Endothelial cell of umbilical vein (primary cell): Measurements from ENCODE around the gene LINGO4. TPM values are rescaled to one million over a fixed set of nuclear protein-coding genes. Genes with fewer than 3 reads are reported as not detected.
A peak's percentile ranks its signal among the peaks of the same experiment; 100 is the strongest.

Experiments
- BruUV-seq: library from RNA; stranded (reverse); fragments of 400-500 nt; replicated peaks from 2 replicates; lab custom pipeline; 2021; lab: Mats Ljungman, UMichigan
- CTCF ChIA-PET: fragments of 300-600, 350-600 bp; sonication (Branson Sonifier 250); formaldehyde crosslinking; loops from one replicate; lab custom pipeline; 2021; ENCODE audit warnings: antibody characterized with exemption, inconsistent platforms; lab: Charles Lee
- POLR2A ChIA-PET: fragments of 300-600, 350-600 bp; sonication (Branson Sonifier 250); formaldehyde crosslinking; loops from one replicate; lab custom pipeline; 2021; ENCODE audit warnings: antibody characterized with exemption, inconsistent platforms; lab: Charles Lee
- DNase-seq: peaks from one replicate; pipeline ENCODE4 v3.0.0-alpha.2; 2011; ENCODE audit warnings: low read depth, low spot score
- FAIRE-seq: peaks from 2 replicates; lab custom pipeline; 2011; peaks lifted over from hg19 to GRCh38; lab: Jason Lieb, UNC
- H2AFZ ChIP-seq: 2 replicates; pipeline ENCODE4 v1.6.0; 2012; ENCODE audit warnings: low read depth, low read length, control low read depth, inconsistent platforms
- H3K27ac ChIP-seq: 2 replicates; pipeline ENCODE4 v1.5.1; 2011; ENCODE audit warnings: low read depth, mild to moderate bottlenecking, control low read depth, low read length, moderate library complexity; ENCODE audit not compliant: insufficient read depth
- H3K27me3 ChIP-seq, 2 experiments: 2 replicates each; pipeline versions ENCODE4 v1.6.0 to v1.6.1; 2011; ENCODE audit warnings: low read length in 2 of 2, mixed read lengths in 1 of 2; ENCODE audit not compliant: control insufficient read depth in 2 of 2, insufficient read depth in 2 of 2
- H3K36me3 ChIP-seq, 2 experiments: 2 replicates in 1 of 2; 3 replicates in 1 of 2; pipeline ENCODE4 v1.5.1; 2011; ENCODE audit warnings: low read length in 2 of 2, mild to moderate bottlenecking in 1 of 2, moderate library complexity in 1 of 2; ENCODE audit not compliant: control insufficient read depth in 2 of 2, insufficient read depth in 2 of 2; ENCODE audit errors: extremely low read depth in 1 of 2
- H3K4me1 ChIP-seq: 3 replicates; pipeline ENCODE4 v1.5.1; 2011; ENCODE audit warnings: mild to moderate bottlenecking, low read length; ENCODE audit not compliant: control insufficient read depth, insufficient read depth; ENCODE audit errors: extremely low read depth
- H3K4me2 ChIP-seq: 2 replicates; pipeline ENCODE4 v1.6.1; 2011; ENCODE audit warnings: low read length, control low read depth, mixed read lengths; ENCODE audit not compliant: insufficient read depth
- H3K4me3 ChIP-seq, 3 experiments: fragments of 200-600 bp in 1 of 3; sonication (generic), shearing (Covaris generic) in 1 of 3; replicated peaks in 1 of 3; 2 replicates each; pipeline ENCODE4 v1.5.1; 2011 to 2016; ENCODE audit warnings: control low read depth in 3 of 3, low read length in 3 of 3, mild to moderate bottlenecking in 2 of 3, inconsistent platforms in 1 of 3, low read depth in 1 of 3, moderate library complexity in 1 of 3; ENCODE audit not compliant: insufficient read depth in 1 of 3
- H3K79me2 ChIP-seq: 2 replicates; pipeline ENCODE4 v1.6.0; 2012; ENCODE audit warnings: low read length, inconsistent platforms; ENCODE audit not compliant: control insufficient read depth, insufficient read depth
- H3K9ac ChIP-seq: replicated peaks from 2 replicates; pipeline ENCODE3; 2011; ENCODE audit warnings: low read length, control low read depth; ENCODE audit not compliant: insufficient read depth; ENCODE audit errors: extremely low read depth
- H3K9me1 ChIP-seq: replicated peaks from 3 replicates; pipeline ENCODE4 v1.6.0; 2011; ENCODE audit warnings: mild to moderate bottlenecking, low read length; ENCODE audit not compliant: control insufficient read depth, insufficient read depth; ENCODE audit errors: extremely low read depth
- H3K9me3 ChIP-seq: replicated peaks from 2 replicates; pipeline ENCODE4 v1.5.1; 2012; ENCODE audit warnings: low read length, inconsistent platforms; ENCODE audit not compliant: control insufficient read depth, insufficient read depth
- H4K20me1 ChIP-seq: replicated peaks from 2 replicates; pipeline ENCODE3; 2011; ENCODE audit warnings: mild to moderate bottlenecking, low read length; ENCODE audit not compliant: control insufficient read depth, insufficient read depth; ENCODE audit errors: extremely low read depth
- CTCF ChIP-seq, 2 donors: IDR thresholded peaks; 1 replicate in 1 of 2; 2 replicates in 1 of 2; pipeline ENCODE4 v1.5.1; 2011; ENCODE audit warnings: low read length in 2 of 2, mild to moderate bottlenecking in 2 of 2, moderate library complexity in 2 of 2, control low read depth in 1 of 2, inconsistent platforms in 1 of 2, low read depth in 1 of 2; ENCODE audit not compliant: insufficient read depth in 1 of 2; ENCODE audit errors: extremely low read depth in 1 of 2
- EZH2 ChIP-seq: IDR thresholded peaks from 2 replicates; pipeline ENCODE4 v1.6.1; 2012; ENCODE audit warnings: borderline replicate concordance, low read depth, mild to moderate bottlenecking, moderate library complexity, low read length, inconsistent platforms; ENCODE audit not compliant: severe bottlenecking
- GATA2 ChIP-seq: IDR thresholded peaks from 2 replicates; pipeline ENCODE4 v1.7.0; 2011; ENCODE audit warnings: low read depth, mild to moderate bottlenecking, moderate library complexity, mixed read lengths, low read length; ENCODE audit not compliant: insufficient read length, insufficient read depth
- JUN ChIP-seq: IDR thresholded peaks from 2 replicates; pipeline ENCODE4 v1.6.1; 2011; ENCODE audit warnings: borderline replicate concordance, low read depth; ENCODE audit not compliant: insufficient read length, insufficient read depth
- MYC ChIP-seq: IDR thresholded peaks from one replicate; pipeline ENCODE4 v1.6.1; 2011; ENCODE audit warnings: mild to moderate bottlenecking, low read depth, low read length
- POLR2AphosphoS5 ChIP-seq: IDR thresholded peaks from 2 replicates; pipeline ENCODE4 v1.6.1; 2012; ENCODE audit warnings: low read depth, mild to moderate bottlenecking, control low read depth, low read length, moderate library complexity; ENCODE audit not compliant: insufficient read depth
- dilution Hi-C: fragments of 300-500 bp; cut with MboI; formaldehyde crosslinking; loops from one replicate; pipeline ENCODE4 v1.15.0; 2019; ENCODE audit warnings: low sequenced_read_pairs; ENCODE audit not compliant: extremely low pct_ligation_motif_present
- intact Hi-C: fragments of 100-400 bp; cut with micrococcal nuclease; formaldehyde crosslinking; loops from one replicate; pipeline ENCODE4 v1.10.0; 2022
- polyA plus RNA-seq, 4 experiments: library from polyadenylated mRNA; depleted of rRNA in 3 of 4; stranded (reverse) in 3 of 4; unstranded in 1 of 4; fragments of >200 nt; gene quantifications; 2 replicates each; pipeline versions ENCODE4 v1.2.1 to v1.2.3, GENCODE V29; 2011 to 2012; ENCODE audit warnings: missing spikeins in 1 of 4
- total RNA-seq: library from RNA; stranded (reverse); gene quantifications from 2 replicates; pipeline ENCODE4 v1.2.3, GENCODE V29; 2021

The LINGO4 gene
- total and polyA plus RNA-seq, 2 donors (not counting 3 experiments of a cell fraction or from before 2014, with no cell fraction given) = not detected

- Histone ChIP-seq H3K27me3 (peaks cover 3 to 7% of the 10 kb centered on the region in 2 experiments), H3K4me3 (no peak overlapping the region), H2AFZ (no peak overlapping the region), H3K36me3 (no peaks in the 10 kb centered on the region), H3K4me1 (peaks cover 17% of the 10 kb centered on the region), H3K9me3 (no peaks in the 10 kb centered on the region), H3K27ac (peak overlapping the region; percentile 69), H3K79me2 (no peaks in the 10 kb centered on the region), H4K20me1 (no peaks in the 10 kb centered on the region), H3K9ac (no peak overlapping the region), H3K4me2 (peak overlapping the region; percentile 27), H3K9me1 (no peaks in the 10 kb centered on the region)
- intact Hi-C loops (loop anchor here (2.0 to 5.0 kb wide), 2 partner anchors 21 to 59 kb away; partner anchors contain the start of gene THEM4), dilution Hi-C loops (no loop called here)
- POLR2A ChIA-PET = no interaction called here
- FAIRE-seq (peak; percentile 97), DNase-seq (peak; percentile 92)
- BruUV-seq = no TSS peak
- CTCF ChIA-PET = interaction anchor here (0.9 to 3.6 kb wide), 10 partner anchors 10 to 547 kb away, joined by 3 to 22 read pairs (median 4); partner anchors contain the start of gene MRPL9
- no peak for TF ChIP-seq EZH2
- no peak for TF ChIP-seq GATA2
- TF ChIP-seq JUN = no peak
- no peak for TF ChIP-seq CTCF (IDR thresholded peaks at IDR 0.05; ENCODE audit: extremely low read depth in 1 of 2, insufficient read depth in 1 of 2, low read depth in 1 of 2, low read length in 2 of 2)
- TF ChIP-seq POLR2AphosphoS5 = no peak
- no peak for TF ChIP-seq MYC
Observed at GRCh38 chr1:151847867-151848596, 42.8 kb upstream of the LINGO4 start.
